GM18499 (cell line): Measurements from ENCODE around the gene CSF2RB.

Source experiments
- ATAC-seq: cut with Tn5 transposase; IDR thresholded peaks from one replicate; pipeline ENCODE4 v1.9.1; 2021; ENCODE audit warnings: moderate number of reproducible peaks; ENCODE audit not compliant: insufficient read depth, unreplicated experiment

Gene CSF2RB

DNA sequence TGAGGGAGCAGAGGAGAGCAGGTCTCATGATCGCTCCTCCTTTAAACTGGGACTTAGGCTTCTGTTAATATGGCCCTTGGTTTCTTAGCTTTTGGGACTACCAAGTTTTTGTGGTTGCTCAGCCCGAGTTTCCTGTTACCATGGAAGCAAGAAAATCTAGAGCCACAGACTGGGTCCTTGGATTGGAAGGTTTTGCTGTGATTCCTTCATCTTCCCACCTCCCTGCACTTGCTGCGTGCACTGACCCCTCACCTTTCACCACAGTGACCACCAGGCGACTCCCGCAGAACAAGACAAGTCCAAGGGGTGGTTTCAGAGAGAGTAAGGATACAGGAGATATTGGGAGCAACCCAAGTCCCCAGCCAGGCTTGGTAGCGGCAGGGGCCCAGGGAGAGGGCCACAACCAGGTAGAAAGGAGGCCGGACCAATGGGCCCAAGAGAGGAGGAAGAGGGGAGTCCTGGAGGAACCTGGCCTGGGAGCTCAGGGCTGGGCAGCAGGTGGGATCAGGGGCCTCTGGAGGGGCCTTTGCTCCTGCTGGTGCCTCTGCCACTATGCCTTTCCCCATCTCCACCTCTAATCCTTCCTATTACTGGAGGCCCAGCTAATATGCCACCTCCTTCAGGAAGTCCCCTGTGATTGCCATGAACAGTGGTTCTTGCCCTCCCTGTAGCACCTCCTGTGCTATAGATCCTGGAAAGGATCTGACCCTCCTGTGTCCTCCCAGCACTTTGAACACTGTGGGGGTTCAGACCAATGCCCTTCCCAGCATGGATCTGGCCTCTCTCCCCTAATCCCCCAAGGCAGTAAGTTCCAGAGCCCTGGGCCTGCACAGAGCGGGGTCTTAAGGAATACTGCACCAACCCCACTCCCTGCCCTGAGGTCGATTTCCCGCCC lies 21.2 kb downstream of the CSF2RB start:
- no peak for ATAC-seq

DNA sequence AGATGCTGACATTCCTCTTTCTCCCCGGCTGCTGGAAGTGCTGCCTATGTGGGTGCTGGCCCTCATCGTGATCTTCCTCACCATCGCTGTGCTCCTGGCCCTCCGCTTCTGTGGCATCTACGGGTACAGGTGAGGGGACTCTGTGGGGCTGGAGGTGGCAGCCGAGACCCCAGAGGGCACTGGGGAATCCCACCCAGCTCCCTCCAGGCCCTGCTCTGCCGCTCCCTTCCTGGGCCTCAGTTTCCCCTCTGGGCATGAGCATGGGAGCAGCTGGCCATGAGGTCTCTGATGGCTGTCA lies 21.8 kb downstream of the CSF2RB start:
- ATAC-seq: no peak

DNA sequence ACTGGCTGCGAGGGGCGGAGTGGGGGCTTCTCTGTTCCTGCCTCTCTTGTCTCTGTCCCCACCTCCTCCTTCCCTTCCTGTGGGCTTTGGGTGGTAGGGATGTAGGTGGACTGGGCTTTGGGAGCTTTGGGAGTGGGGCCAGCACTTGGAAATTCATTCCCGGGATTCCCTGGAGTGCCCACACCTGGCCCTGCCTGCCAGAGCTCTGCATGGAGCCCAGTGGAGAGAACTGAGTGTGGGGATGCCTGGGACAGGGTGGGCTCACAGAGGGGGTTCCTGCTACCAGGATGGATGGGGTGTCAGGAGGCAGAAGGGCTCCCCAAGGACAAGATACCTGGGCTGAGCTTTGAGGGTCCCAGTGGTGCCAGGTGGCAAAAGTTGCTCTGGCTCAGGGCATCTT lies 22.3 kb downstream of the CSF2RB start:
- no peak for ATAC-seq

DNA sequence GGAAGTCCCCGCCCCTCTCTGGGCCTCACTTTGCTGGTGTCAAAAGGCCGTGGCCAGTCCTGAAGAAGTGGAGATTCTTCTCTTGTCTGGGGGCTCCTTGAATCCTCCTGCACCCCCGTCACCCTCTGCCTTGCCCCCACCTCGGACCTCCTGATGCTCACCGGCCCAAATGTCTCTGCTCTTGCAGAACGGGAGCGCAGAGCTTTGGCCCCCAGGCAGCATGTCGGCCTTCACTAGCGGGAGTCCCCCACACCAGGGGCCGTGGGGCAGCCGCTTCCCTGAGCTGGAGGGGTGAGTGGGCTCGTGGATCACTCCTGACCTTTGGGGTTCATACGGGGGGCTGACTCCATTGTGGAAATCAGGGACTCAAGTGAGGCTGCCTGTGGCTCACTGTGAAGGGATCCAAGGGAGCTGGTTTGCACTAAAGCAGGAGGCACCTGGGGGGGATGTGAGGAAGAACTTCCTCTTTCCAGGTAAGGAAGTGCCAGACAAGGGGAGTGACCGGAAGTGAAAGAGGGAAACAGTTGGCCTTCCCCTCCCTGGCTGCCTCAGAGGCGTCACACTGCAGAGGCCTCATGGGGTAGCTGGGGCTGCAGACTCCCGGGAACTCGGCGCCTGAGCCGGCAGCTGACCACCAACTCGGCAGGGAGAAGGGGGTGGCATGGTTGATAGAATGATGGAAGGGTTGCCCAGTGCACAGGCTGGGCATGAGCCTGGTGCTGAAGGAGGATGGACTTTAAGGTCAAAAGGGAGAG lies 23.1 kb downstream of the CSF2RB start:
- ATAC-seq: no peak

DNA sequence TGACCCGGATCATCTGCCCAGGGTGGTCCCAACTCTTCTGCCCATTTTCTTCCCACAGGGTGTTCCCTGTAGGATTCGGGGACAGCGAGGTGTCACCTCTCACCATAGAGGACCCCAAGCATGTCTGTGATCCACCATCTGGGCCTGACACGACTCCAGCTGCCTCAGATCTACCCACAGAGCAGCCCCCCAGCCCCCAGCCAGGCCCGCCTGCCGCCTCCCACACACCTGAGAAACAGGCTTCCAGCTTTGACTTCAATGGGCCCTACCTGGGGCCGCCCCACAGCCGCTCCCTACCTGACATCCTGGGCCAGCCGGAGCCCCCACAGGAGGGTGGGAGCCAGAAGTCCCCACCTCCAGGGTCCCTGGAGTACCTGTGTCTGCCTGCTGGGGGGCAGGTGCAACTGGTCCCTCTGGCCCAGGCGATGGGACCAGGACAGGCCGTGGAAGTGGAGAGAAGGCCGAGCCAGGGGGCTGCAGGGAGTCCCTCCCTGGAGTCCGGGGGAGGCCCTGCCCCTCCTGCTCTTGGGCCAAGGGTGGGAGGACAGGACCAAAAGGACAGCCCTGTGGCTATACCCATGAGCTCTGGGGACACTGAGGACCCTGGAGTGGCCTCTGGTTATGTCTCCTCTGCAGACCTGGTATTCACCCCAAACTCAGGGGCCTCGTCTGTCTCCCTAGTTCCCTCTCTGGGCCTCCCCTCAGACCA lies 24.0 kb downstream of the CSF2RB start:
- no peak for ATAC-seq

DNA sequence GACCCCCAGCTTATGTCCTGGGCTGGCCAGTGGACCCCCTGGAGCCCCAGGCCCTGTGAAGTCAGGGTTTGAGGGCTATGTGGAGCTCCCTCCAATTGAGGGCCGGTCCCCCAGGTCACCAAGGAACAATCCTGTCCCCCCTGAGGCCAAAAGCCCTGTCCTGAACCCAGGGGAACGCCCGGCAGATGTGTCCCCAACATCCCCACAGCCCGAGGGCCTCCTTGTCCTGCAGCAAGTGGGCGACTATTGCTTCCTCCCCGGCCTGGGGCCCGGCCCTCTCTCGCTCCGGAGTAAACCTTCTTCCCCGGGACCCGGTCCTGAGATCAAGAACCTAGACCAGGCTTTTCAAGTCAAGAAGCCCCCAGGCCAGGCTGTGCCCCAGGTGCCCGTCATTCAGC lies 24.6 kb downstream of the CSF2RB start:
- ATAC-seq: no peak

DNA sequence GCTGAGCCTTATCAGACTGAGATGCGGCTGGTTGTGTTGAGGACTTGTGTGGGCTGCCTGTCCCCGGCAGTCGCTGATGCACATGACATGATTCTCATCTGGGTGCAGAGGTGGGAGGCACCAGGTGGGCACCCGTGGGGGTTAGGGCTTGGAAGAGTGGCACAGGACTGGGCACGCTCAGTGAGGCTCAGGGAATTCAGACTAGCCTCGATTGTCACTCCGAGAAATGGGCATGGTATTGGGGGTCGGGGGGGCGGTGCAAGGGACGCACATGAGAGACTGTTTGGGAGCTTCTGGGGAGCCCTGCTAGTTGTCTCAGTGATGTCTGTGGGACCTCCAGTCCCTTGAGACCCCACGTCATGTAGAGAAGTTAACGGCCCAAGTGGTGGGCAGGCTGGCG lies 25.5 kb downstream of the CSF2RB start:
- no peak for ATAC-seq

DNA sequence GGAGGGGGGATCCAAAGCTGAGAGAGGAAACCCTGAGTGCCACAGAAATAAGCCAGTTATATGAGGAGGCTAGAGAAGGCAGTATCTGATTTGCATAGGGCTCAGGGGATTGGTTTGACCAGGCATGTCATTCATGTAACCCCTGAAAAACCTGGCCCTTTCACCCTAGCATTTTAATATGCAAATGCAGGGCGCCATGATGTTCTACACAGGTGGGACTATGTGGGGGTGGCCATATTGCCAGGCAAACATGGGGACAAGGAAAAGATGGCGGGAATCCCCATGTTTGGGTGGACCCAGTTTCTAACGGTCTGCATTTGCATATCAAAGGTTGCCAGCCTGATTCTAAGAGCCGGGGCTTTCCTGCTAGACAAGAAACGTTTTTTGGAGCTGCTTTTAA lies 27.2 kb downstream of the CSF2RB start:
- no peak for ATAC-seq

DNA sequence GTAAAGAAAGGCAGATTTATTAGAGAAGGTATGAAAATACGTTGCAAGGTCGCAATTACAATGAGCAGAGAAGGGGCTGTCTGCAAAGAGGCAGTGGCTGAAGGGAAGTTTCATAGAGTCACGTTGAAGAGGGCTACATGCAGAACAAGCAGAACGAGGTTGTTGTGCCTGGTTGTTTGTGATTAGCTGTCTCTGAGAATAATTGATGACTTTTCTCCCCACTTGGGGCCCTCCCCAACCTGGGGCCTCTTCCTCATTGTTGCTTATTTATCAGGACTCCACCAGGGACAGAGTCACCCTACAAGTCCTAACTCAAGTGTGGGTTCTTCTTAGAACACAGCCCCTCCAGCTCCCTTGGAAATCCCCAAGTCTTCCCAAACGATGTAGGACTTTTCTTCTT lies 29.1 kb downstream of the CSF2RB start:
- no peak for ATAC-seq

DNA sequence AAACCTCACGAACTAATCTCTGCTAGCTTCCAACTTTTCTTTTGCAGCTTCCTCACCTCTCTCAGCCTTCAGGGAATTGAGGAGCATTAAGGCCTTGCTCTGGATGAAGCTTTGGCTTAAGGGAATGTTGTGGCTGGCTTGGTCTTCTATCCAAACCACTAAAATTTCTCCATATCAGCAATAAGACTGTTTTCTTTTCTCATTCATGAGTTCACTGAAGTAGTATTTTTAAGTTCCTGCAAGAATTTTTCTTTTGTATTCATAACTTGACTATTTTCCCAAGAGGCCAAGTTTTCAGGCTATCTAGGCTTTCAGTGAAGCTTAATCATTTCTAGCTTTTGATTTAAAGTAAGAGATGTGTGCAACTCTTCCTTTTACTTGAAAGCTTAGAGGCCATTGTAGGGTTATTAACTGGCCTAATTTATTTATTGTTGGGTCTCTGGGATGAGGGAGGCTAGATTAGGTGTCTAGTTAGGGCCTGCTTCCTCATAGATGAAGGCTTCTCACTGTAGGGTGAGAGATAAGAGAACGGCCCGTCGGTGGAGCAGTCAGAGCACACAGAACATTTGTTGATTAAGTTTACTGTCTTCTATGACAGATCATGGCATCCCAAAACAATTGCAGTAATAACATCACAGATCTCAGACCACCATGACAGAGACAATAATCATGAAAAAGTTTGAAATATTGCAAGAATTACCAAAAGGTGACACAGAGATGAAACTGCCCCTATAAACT lies 33.2 kb downstream of the CSF2RB start:
- ATAC-seq: no peak

DNA sequence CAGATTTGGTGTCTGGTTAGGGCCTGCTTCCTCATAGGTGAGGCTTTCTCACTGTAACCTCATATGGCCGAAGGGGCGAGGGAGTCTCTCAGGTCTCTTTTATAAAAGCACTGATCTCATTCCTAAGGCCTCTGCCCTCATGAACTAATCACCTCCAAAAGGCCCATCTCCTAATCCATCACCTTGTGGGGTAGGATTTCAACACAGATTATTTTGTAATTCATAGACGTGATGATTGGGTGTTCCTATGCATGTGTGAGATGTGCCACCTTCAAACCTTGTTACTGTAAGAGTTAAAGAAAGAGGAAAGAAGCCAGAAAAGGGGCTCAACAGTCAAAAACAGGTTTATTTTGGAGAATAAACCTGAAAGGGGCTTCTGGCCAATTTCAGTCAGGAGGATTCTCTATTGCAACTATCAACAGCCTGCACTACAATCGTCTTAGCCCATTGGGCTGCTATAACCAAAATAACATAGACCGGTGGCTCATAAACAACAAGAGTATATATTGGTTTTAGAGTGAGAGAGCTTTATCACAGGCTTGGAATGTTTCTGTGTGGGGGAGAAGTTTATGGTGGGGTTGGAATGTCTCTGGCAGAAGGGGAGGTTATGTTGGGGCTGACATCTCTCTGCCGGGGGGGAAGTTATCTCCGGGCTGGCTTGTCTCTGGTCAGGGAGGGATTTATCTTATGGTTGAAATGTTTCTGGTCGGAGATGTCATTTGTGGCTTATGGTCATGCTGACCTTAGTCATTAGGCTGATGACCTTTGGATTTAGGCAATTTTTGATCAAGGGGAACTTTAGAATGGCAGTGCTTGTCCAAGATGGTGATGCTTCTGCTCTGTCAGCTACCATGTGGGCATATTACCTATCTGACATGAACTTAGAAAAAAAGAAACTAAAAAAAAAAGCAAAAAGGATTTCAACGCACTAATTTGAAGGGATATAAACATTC lies 35.1 kb downstream of the CSF2RB start:
- ATAC-seq: no peak

DNA sequence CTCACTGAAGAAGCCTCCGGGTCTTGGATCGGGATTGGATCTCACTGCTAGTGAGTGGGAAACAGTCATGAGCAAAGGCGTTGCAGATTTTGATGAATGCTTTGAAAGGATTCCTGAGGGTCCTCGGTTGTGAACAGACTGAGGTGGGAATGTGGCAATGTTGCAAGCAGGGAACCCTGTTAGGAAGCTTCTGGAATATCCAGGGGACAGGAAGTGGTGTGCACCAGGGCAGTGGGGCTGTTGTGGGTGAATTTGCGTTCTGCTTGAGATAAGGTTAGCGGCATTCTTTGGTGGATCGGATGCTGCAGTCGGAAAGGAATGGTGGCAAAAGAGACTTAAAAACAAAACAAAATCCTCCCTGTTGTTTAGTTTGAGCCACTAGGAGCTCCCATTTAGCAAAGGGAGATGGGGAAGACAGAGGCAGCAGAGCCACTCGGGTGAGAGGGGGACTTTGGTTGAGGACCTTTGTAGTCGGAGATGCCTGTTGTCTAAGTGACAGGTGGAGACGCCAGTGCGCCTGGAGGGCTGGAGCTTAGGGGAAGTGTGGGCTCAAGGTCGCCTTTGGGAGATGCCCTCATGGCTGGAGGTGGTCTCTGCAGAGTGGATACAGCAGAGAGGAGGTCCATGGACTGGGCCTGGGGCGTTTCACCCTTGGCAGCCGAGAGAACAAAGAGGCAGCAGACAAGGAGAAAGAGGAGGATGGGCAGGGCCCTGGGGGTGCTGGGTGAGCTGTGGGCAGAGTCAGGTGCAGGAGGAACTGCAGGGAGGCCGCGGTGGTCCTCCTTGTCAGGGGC lies 37.6 kb downstream of the CSF2RB start:
- no peak for ATAC-seq

DNA sequence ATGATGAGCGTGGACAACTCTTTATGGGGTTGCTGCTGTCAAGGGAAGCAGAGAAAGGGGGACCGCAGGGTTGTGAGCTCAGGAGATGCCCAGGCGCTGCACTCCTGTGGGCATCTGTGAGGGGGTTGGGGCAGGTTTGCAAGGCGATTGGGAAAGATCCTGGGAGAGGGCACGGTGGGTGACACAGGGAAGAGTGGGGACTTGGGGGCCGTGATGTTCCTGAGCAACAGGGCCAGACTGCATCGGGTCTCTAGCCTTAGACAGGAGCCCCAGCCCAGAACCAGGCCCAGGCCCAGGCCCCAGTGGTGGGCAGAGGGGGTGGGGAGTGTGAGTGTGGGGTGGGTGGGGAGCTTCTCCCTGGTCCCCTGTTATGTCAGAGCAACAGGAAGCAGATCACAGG lies 38.3 kb downstream of the CSF2RB start:
- no peak for ATAC-seq

DNA sequence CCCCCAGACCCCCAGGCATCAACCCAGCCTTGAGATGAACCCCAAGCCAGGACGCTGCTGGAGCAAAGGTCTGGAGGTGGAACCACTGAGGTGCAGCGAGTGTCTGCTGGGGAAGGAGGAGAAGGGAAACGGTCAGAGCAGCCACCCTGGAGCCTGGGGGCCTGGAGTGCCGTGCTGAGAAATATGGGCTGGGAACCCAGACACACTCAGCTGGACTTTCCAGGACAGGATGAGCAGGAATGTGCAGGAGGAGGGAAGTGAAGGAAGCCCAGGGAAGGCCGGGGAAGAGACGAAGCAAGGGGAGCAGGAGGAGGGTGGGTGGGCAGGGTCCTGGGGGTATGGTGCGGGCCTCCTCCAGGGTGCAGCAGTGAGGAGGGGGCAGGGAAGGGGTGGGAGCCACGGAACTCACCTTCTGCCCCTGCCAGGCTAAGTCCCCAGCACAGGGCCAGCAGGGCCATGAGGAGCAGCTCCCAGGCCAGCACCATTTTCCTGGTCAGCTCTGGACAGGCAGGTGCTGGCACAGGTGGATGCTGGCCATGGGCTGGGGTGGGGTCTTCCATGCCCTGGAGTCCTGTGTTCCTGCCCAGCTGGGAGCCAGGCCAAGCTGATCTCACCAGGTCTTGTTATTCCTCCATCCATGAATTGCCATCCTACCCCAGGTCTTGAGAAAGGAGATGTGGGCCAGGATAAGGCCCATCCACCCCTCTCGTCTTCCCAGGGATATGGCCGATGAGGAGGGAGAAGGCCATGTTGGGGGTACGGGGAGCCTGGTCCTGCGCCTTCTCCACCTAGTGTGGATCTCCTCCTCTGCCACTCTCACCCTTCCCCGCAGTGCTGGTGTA lies 40.0 kb downstream of the CSF2RB start:
- no peak for ATAC-seq

DNA sequence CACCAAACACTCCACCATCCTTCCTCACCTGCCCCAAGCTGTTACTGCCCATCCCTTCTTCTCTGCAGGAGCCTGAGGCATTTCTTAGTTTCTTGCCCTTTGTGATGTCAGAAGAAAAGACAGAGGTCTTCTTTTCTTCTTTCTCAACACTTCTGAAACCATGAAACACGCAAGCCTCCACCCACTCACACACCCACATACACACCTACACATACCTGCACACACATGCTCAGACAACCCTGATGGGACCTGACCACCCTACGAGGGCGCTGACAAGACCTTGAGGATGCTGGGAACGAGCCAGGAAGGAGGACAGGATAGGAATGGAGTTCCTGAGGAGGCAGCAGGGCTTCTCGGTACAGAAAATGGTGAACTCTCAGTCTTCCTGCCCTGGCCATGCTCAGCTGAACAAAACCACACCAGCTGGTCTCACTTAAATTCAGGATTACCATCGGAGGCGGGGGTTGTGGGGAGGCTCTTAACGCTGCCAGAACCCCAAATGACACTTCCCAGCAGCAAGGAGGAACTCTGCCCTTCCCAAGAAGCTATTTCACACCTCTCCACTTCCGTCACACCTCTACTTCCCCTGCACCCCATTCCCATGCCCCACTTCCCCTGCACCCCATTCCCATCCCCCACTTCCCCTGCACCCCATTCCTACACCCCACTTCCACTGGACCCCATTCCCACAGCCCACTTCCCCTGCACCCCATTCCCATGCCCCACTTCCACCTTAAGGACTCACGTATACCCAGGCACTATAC lies 41.0 kb downstream of the CSF2RB start:
- ATAC-seq: no peak

DNA sequence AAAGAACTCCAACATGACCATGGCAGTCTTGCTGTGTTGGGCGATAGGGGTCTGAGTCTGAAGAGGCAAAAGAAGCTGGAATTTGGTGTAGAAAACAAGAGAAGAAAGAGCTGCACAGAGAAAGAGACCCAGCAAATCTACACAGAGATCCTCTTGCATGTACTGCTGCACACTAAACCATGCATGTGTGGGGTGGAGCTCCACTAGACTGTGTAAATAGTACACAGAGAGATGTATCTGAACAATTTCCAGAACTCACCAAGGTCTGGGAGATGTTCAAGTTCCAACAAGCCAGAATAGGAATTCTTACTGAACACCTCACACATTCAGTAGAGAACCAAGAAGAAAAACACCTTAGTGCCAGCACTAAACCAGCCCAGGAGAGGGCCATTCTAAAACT lies 42.3 kb downstream of the CSF2RB start:
- no peak for ATAC-seq

DNA sequence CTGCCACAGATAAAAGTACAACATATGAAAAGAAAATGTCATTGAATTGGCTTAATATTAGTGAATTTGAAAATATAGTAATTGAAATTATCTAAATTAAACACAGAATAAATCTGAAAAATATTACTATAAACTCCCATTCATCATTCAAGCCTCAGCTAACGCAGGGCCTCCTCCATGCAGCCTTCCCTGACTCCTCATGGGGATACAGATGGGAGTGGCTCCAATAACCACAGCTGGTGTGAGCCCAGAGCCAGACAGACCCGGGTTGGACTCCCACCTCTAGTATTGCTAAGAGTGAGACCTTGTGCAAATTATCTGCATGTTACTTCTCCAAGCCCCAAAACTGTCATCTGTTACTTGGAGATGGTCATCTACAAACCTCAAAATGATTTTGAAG lies 44.9 kb downstream of the CSF2RB start:
- ATAC-seq: no peak
